ENCODE results near the gene CHSY3.

CHSY3 gene

DNA sequence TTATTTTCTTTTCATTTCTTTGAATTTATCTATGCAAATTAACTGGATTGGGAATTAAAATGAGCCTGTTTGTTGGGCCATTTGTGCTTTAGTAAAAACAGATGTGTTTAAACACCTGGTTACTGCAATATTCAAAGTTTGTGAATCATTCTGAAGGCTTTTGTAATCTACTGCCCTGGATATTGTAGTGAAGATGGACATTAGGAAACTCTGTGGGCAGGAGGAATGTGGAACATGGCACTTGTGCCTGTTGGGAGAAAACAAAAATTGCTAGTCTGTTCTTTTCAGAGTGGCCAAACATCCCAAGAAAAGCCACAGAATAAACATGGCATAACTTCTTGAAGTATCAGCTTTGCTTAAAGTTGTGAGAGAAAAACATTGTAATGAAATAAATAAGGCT is 40.8 kb downstream of the CHSY3 start:
- TF ChIP-seq, protein P1, sequence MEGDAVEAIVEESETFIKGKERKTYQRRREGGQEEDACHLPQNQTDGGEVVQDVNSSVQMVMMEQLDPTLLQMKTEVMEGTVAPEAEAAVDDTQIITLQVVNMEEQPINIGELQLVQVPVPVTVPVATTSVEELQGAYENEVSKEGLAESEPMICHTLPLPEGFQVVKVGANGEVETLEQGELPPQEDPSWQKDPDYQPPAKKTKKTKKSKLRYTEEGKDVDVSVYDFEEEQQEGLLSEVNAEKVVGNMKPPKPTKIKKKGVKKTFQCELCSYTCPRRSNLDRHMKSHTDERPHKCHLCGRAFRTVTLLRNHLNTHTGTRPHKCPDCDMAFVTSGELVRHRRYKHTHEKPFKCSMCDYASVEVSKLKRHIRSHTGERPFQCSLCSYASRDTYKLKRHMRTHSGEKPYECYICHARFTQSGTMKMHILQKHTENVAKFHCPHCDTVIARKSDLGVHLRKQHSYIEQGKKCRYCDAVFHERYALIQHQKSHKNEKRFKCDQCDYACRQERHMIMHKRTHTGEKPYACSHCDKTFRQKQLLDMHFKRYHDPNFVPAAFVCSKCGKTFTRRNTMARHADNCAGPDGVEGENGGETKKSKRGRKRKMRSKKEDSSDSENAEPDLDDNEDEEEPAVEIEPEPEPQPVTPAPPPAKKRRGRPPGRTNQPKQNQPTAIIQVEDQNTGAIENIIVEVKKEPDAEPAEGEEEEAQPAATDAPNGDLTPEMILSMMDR (conservative IDR thresholded peaks at IDR 0.05; ENCODE audit: low read depth, low read length): no peak
- DNase-seq (ENCODE audit: low read depth): no peak
- H3K4me3 ChIP-seq (ENCODE audit: low read length): no peak overlapping the region

DNA sequence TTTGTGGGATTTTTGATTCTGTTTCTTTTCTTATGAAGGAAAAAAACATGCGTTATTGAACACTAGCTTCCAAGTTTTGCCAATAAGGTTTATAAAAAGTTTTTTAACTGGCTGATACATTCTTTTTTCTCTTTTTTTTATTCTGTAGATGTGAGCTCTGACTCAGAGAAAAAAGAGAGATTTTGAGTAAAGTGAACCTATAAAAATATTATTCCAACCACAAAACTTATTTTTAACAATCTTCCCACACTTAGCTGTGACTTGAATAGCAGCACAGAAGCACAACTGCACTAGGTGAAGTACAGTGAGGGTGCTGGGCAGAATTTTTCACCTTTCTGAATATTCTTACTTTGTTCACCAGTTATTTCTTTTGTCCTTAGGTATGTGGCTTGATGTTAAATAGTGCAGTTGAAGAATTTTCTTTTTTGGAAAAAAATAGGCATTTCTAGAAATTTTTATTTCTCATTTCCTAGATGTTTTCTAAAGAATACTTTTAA is 41.6 kb downstream of the CHSY3 start:
- DNase-seq (ENCODE audit: low read depth): no peak
- TF ChIP-seq, protein P1 (conservative IDR thresholded peaks at IDR 0.05; ENCODE audit: low read depth, low read length): no peak

DNA sequence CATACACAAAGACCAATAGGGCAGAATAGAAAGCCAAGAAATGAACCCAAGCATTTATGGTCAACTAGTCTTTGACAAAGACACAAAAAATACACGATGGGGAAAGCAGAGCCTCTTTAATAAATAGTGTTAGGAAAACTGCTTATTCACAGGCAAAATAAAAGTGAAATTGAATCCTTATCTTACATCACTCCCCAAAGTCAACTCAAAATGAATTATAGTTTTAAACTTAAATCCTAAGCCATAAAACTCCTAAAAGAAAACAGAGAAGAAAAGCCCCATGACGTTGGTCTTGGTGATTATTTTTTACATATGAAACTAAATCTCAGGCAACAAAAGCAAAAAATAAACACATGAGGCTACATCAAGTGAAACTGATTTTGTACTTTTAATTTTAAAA is 46.8 kb downstream of the CHSY3 start:
- TF ChIP-seq, protein P1 (conservative IDR thresholded peaks at IDR 0.05; ENCODE audit: low read depth, low read length): no peak
- no peak overlapping the region for H3K4me3 ChIP-seq (ENCODE audit: low read length)
- no peak for DNase-seq (ENCODE audit: low read depth)

More for the DNA sequence above, 41.6 kb downstream of the CHSY3 start:
- H3K4me3 ChIP-seq (ENCODE audit: low read length): no peak overlapping the region

DNA sequence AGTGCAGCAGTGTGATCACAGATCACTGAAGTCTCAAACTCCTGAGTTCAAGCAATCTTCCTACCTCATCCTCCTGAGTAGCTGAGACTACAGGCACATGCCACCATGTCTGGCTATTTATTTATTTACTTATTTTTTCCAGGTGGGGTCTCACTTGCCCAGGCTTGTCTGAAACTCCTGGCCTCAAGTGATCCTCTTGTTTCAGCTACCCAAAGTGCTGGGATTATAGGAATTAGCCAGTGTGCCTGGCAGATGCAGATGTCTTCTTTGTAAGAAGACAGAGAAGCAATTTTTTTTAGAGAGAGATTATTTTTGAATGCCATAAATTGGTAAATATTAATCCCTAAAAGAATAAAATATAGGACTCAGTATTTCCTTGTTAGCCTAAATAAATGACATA is 54.3 kb downstream of the CHSY3 start:
- DNase-seq (ENCODE audit: low read depth): no peak
- H3K4me3 ChIP-seq (ENCODE audit: low read length): no peak overlapping the region
- TF ChIP-seq, protein P1 (conservative IDR thresholded peaks at IDR 0.05; ENCODE audit: low read depth, low read length): no peak

DNA sequence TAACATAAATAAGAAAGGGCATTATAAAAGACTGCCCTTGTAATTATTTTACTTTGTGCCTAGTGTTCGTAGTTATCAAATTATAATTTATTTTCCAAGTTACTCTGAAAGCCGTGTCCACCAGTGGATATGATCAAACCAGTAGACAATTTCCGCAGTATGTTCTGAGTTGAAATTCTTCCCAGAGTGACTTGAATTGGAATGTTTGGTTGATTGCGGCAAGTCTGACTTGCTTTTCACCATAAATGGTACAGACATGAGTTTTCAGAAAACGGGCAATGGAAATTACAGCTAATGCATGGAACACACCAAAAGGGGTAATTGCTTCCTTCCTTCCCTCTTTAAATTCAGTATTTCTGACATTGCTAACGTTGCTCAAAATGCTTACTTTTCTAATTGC is 56.6 kb downstream of the CHSY3 start:
- no peak for DNase-seq (ENCODE audit: low read depth)
- H3K4me3 ChIP-seq (ENCODE audit: low read length): no peak overlapping the region
- TF ChIP-seq, protein P1 (conservative IDR thresholded peaks at IDR 0.05; ENCODE audit: low read depth, low read length): no peak

DNA sequence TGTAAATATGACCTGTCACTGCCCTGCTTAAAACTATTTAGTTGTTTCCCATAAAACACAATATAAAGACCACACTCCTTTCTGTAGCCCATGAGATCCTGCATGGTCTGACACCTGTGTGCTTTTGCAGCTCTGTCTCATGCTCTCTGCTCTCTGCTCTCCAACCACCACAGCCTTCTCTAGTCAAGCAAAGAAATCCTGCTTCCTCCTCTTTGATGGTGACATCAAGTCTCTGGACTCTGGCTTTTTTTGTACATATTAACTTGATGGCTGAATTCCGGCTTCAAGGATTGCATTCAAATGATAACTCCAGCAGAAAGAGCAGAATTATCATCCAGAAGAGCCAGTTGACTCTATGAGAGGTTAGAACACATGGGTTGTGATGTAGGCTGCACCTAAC is 58.2 kb downstream of the CHSY3 start:
- no peak for DNase-seq (ENCODE audit: low read depth)
- TF ChIP-seq, protein P1 (conservative IDR thresholded peaks at IDR 0.05; ENCODE audit: low read depth, low read length): no peak

DNA sequence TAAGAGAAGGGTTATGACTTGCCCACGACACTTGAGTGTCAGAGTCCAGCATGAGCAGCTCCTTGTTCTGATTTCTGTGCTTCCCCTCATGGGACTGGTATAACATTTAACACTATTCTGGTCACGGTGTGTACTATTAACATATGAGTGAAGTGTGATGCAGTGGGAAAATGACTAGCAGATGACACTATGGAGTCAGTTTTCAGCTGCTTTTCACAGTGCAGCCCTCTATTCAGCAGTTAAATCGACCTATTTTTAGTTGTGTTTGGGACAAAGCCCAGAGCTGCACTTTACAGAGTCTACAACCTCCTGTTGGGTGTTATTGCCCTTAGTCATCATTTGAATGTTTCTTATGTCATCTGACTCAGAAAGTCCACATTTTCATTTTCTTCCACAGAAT is 59.1 kb downstream of the CHSY3 start:
- TF ChIP-seq, protein P1 (conservative IDR thresholded peaks at IDR 0.05; ENCODE audit: low read depth, low read length): no peak
- H3K4me3 ChIP-seq (ENCODE audit: low read length): no peak overlapping the region
- DNase-seq (ENCODE audit: low read depth): peak; percentile 79

More for the DNA sequence above, 58.2 kb downstream of the CHSY3 start:
- no peak overlapping the region for H3K4me3 ChIP-seq (ENCODE audit: low read length)
